ENCODE data around the gene ITSN1.

GRCh38 chr21:33787431-33787830, 145.1 kb downstream of the ITSN1 start:
- no peak for TF ChIP-seq CTCF (IDR thresholded peaks at IDR 0.05)
- no peak for TF ChIP-seq POLR2A (IDR thresholded peaks at IDR 0.05)

Measured in body of pancreas (tissue), 4 donors.